ENCODE data around the gene TCHP. TPM values are rescaled to one million over a fixed set of nuclear protein-coding genes. Genes with fewer than 3 reads are reported as not detected.

Gene TCHP
- total RNA-seq, 1 donor from 2014 or later, result 16.8 TPM

DNA sequence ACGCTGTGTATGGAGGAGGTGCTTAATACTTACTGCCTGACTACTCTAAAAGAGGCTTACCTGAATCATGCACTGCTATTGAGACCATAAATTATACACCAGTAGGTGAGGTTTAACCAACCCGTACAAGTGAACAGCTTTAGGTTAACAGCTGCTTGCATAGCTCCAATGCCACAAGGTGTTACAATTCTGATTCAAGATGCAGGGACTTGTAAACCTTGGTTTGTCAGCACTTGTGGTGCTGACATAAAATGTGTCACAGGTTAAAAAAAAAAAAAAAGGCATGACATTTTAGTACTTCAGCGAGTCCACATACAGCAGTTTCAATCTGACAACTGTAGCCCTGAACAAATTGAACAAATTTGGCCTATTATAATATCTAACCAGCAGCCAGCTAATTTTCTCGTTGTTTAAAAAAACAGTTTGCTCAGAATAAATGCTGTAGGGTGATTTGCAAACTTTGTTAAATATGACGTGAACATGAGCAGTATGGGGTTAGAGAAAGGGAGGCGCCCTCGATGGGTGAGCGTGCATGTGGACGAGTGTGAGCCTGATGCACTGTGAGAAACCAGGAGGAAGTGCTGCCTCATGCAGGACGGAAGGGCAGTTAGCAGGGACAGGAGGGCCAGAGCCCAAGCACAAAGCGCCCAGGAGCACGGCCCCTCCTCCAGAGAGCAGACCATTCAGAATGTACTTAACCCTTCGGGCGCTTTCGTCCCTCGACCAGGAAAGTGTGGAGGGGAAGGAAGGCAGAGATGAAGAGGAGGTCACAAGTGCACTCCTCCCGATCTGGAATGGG, 44.7 kb downstream of the TCHP start:
- Histone ChIP-seq H3K27ac (peak overlapping the region; percentile 15), H3K4me1 (peaks cover 41% of the 10 kb centered on the region)

DNA sequence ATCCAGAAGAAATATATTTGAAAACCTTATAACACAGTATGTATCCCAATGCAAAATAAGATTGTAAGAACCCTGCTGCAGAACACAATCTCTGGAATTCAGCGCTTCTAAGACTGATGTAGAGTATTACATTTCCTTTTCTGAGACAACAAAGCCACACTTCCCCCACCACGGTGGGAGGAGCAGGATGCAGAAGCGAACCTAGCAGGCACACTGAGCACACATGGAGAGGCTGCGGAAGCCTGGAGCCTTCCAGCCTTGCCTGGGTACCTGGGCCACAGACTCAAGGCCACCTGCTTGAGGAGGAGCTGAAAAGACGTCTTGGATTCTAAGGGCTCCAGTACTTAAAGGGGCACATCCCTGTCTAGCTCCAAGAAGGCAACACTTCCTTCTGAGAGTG, 46.4 kb downstream of the TCHP start:
- Histone ChIP-seq H3K4me3 (no peak overlapping the region), H3K36me3 (peaks cover 76% of the 10 kb centered on the region), H3K9me3 (no peaks in the 10 kb centered on the region), H3K4me1 (peaks cover 44% of the 10 kb centered on the region), H3K27ac (peak overlapping the region; percentile 54), H3K27me3 (ENCODE audit: low read depth) (no peaks in the 10 kb centered on the region)
- DNase-seq, result no peak
- TF ChIP-seq, protein P1, sequence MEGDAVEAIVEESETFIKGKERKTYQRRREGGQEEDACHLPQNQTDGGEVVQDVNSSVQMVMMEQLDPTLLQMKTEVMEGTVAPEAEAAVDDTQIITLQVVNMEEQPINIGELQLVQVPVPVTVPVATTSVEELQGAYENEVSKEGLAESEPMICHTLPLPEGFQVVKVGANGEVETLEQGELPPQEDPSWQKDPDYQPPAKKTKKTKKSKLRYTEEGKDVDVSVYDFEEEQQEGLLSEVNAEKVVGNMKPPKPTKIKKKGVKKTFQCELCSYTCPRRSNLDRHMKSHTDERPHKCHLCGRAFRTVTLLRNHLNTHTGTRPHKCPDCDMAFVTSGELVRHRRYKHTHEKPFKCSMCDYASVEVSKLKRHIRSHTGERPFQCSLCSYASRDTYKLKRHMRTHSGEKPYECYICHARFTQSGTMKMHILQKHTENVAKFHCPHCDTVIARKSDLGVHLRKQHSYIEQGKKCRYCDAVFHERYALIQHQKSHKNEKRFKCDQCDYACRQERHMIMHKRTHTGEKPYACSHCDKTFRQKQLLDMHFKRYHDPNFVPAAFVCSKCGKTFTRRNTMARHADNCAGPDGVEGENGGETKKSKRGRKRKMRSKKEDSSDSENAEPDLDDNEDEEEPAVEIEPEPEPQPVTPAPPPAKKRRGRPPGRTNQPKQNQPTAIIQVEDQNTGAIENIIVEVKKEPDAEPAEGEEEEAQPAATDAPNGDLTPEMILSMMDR (IDR thresholded peaks at IDR 0.05), result no peak
- peak; percentile 29 to 51 for ATAC-seq
- intact Hi-C loops (cut with DNase I), result no loop called here

More for the DNA sequence above, 44.7 kb downstream of the TCHP start:
- TF ChIP-seq, protein P1 (IDR thresholded peaks at IDR 0.05), result peak; percentile 13
- peaks cover 65% of the 10 kb centered on the region for H3K36me3 ChIP-seq
- ATAC-seq (peak; percentile 30 to 37), DNase-seq (no peak)
- H3K27me3 ChIP-seq (ENCODE audit: low read depth), result no peaks in the 10 kb centered on the region
- no peaks in the 10 kb centered on the region for H3K9me3 ChIP-seq
- no peak overlapping the region for H3K4me3 ChIP-seq
- intact Hi-C loops (cut with DNase I), result no loop called here

DNA sequence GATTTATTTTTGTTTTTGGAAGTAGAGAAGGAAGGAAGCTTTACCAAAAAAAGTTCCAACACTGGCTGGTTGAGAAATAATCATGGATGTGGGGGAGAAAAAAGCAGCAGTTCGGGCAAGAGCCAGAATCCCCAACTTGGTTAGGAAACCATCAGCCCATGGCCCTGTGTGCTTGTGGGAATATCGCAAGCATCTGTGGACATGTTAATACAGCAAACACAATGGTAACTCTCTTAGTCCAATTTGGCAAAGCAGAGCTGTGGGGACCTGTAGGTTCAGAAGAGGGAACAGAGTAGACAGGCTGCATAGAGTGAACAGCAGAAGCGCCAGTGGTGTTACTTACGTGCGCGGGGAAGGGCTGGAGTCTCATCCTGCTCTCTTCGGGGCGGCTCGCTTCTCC, 46.8 kb downstream of the TCHP start:
- DNase-seq, result no peak
- Histone ChIP-seq H3K4me3 (no peak overlapping the region), H3K4me1 (peaks cover 44% of the 10 kb centered on the region), H3K9me3 (no peaks in the 10 kb centered on the region), H3K27me3 (ENCODE audit: low read depth) (no peaks in the 10 kb centered on the region), H3K36me3 (peaks cover 80% of the 10 kb centered on the region), H3K27ac (peak overlapping the region; percentile 54)
- intact Hi-C loops (cut with DNase I), result no loop called here
- TF ChIP-seq, protein P1 (IDR thresholded peaks at IDR 0.05), result no peak
- ATAC-seq, result no peak

DNA sequence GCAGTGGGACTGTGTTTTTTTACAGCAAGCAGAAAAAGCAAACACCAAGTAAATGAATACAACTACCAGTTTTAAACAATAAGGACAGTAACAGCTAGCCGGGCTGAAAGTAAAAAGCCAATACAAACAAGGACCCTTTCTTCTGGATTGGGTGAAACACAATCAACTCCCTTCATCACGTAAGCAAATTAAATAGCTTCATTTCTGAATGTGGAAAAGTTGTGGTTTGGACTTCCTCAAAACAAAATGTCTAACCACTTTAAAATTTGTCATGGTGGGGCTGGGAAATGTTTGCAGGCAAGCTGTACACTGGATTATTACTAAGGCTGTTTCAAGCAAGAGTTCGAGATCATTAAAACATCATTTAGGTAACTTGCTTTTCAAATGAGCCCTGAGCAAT, 47.4 kb downstream of the TCHP start:
- TF ChIP-seq, protein P1 (IDR thresholded peaks at IDR 0.05), result no peak
- H3K27me3 ChIP-seq (ENCODE audit: low read depth), result no peaks in the 10 kb centered on the region
- H3K4me3 ChIP-seq, result no peak overlapping the region
- peak overlapping the region; percentile 54 for H3K27ac ChIP-seq
- DNase-seq, result no peak
- H3K36me3 ChIP-seq, result peaks cover 82% of the 10 kb centered on the region
- H3K9me3 ChIP-seq, result no peaks in the 10 kb centered on the region
- peaks cover 44% of the 10 kb centered on the region for H3K4me1 ChIP-seq
- ATAC-seq, result no peak
- intact Hi-C loops (cut with DNase I), result no loop called here

DNA sequence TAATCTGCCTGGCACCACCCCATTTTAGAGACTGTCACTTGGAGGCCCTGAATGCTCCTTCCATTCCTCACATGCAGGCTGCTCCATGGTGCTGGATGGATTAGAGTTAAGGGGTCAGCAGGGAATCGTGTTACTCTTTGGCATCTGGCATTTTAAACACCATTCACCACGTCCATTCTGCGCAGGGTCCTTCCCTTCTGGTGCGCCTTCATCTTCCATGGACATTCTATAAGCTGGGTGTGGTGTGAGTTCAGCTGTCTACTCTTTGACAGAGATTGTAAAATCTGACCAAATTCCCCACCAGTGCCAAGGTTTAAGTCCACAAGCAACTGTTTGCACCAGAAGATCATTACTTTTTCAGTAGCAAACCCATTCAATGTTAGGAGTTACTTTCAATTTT, 48.3 kb downstream of the TCHP start:
- Histone ChIP-seq H3K36me3 (peaks cover 90% of the 10 kb centered on the region), H3K27me3 (ENCODE audit: low read depth) (no peaks in the 10 kb centered on the region), H3K4me3 (no peak overlapping the region), H3K9me3 (no peaks in the 10 kb centered on the region), H3K4me1 (peaks cover 44% of the 10 kb centered on the region), H3K27ac (no peak overlapping the region)
- intact Hi-C loops (cut with DNase I), result no loop called here
- no peak for ATAC-seq
- TF ChIP-seq, protein P1 (IDR thresholded peaks at IDR 0.05), result no peak
- no peak for DNase-seq

All from lower lobe of right lung (tissue), 2 donors.